ENCODE measurements around the gene SLC35B1.

Gene SLC35B1

GRCh38 chr17:49670002-49670401, 37.8 kb downstream of the SLC35B1 start:
- no peak for DNase-seq (ENCODE audit: low spot score)

DNA sequence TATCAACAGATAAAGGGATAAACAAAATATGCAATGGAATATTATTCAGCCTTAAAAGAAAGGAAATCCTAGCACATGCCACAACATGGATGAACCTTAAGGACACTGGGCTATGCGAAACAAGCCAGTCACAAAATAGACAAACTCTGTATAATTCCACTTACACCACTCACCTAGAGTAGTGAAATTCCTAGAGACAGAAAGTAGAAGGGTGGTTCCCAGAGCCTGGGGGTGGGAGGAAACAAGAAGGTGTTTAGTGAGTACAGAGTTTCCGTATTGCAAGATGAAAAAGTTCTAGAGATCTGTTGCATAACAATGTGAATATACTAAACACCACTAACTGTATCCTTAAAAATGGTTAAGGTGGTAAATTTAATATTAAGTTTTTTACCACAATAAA, 39.9 kb downstream of the SLC35B1 start:
- DNase-seq (ENCODE audit: low spot score): no peak

- no peak for DNase-seq (ENCODE audit: low spot score)
Measured at GRCh38 chr17:49664706-49665211, 43.0 kb downstream of the SLC35B1 start.

DNA sequence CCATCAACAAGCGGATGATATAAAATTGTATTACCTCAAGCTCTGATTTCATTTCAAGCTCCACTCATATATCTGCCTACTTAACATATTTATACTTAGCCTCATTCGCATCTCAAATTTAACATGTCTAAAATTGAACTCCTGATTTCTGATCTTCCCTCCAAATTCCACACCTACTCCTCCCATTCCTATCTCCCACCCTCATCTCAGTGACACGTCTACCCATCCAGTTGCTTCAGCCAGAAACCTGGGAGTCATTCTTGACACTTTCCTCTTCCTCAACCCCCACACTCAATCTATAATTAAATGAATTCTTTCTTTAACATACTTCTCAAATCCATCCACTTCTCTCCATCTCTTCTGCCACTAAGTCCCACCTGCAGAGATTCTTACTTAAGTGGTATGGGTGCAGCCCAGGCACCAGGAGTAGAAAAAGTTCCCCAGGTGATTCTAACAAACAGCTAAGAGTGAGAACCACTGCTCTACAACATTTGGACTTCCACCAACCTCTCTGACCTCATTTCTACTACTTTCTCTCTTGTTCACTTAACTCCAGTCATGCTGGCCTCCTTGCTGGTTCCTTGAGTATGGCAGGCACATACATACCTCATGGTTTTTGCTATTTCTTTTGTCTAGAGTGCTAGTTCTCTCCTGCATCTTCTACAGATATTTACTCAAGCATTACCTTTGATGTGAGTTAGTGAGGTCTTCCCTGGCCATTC, 47.9 kb downstream of the SLC35B1 start:
- DNase-seq (ENCODE audit: low spot score): no peak

GRCh38 chr17:49656247-49656646, 51.5 kb downstream of the SLC35B1 start:
- no peak for DNase-seq (ENCODE audit: low spot score)
